ENCODE results near the gene TBX4.

GRCh38 chr17:61517843-61518606, 65.8 kb downstream of the TBX4 start:
- TF ChIP-seq, protein P1, sequence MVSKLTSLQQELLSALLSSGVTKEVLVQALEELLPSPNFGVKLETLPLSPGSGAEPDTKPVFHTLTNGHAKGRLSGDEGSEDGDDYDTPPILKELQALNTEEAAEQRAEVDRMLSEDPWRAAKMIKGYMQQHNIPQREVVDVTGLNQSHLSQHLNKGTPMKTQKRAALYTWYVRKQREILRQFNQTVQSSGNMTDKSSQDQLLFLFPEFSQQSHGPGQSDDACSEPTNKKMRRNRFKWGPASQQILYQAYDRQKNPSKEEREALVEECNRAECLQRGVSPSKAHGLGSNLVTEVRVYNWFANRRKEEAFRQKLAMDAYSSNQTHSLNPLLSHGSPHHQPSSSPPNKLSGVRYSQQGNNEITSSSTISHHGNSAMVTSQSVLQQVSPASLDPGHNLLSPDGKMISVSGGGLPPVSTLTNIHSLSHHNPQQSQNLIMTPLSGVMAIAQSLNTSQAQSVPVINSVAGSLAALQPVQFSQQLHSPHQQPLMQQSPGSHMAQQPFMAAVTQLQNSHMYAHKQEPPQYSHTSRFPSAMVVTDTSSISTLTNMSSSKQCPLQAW (CRISPR knock-in tag; IDR thresholded peaks at IDR 0.05): no peak
- TF ChIP-seq POLR2A (IDR thresholded peaks at IDR 0.05; ENCODE audit: insufficient read depth in 1 of 2, low read depth in 2 of 2, low read length in 2 of 2): no peak
- no peak for TF ChIP-seq ZNF253 (CRISPR knock-in tag; IDR thresholded peaks at IDR 0.05; ENCODE audit: borderline replicate concordance)

All from HepG2 (cell line).